ENCODE data around the gene WNT7A. TPM values are rescaled to one million over a fixed set of nuclear protein-coding genes. Genes with fewer than 3 reads are reported as not detected.

Gene WNT7A
- total and polyA plus RNA-seq, 2 donors (not counting 3 experiments of a cell fraction or from before 2014, with no cell fraction given) = not detected

GRCh38 chr3:13895155-13896105, 15.6 kb upstream of the WNT7A start:
- H3K36me3 ChIP-seq (ENCODE audit: control insufficient read depth in 2 of 2, extremely low read depth in 1 of 2, insufficient read depth in 2 of 2, low read length in 2 of 2) = no peaks in the 10 kb centered on the region
- H3K27ac ChIP-seq (ENCODE audit: insufficient read depth, low read depth, low read length) = no peak overlapping the region
- BruUV-seq (replicated peaks) = no TSS peak
- H3K27me3 ChIP-seq (ENCODE audit: control insufficient read depth in 2 of 2, insufficient read depth in 2 of 2, low read length in 2 of 2) = no peaks in the 10 kb centered on the region
- FAIRE-seq (peak; percentile 89), DNase-seq (ENCODE audit: low read depth, low spot score) (peak; percentile 91)
- ChIA-PET POLR2A (no interaction called here), CTCF (interaction anchor here (0.8 to 2.5 kb wide), 8 partner anchors 219 to 756 kb away, joined by 4 to 23 read pairs (median 7); partner anchors contain the start of genes CCDC174, LSM3 and XPC)
- dilution Hi-C loops (cut with MboI; ENCODE audit: extremely low pct_ligation_motif_present, low sequenced_read_pairs) (no loop called here), intact Hi-C loops (cut with micrococcal nuclease) (loop anchor here (1.0 to 10.0 kb wide), 8 partner anchors 219 to 653 kb away; partner anchors contain the start of genes CHCHD4, LSM3, SLC6A6 and XPC)
- no peaks in the 10 kb centered on the region for H3K79me2 ChIP-seq (ENCODE audit: control insufficient read depth, insufficient read depth, low read length)
- H3K9me3 ChIP-seq (replicated peaks; ENCODE audit: control insufficient read depth, insufficient read depth, low read length) = no peaks in the 10 kb centered on the region
- H3K9me1 ChIP-seq (replicated peaks; ENCODE audit: control insufficient read depth, extremely low read depth, insufficient read depth, low read length) = no peaks in the 10 kb centered on the region
- no peaks in the 10 kb centered on the region for H4K20me1 ChIP-seq (replicated peaks; ENCODE audit: control insufficient read depth, extremely low read depth, insufficient read depth, low read length)
- H3K9ac ChIP-seq (replicated peaks; ENCODE audit: extremely low read depth, insufficient read depth, low read length) = peak overlapping the region; percentile 61
- no peak for TF ChIP-seq POLR2A (IDR thresholded peaks at IDR 0.05; ENCODE audit: low read depth, low read length)
- TF ChIP-seq, protein P1, sequence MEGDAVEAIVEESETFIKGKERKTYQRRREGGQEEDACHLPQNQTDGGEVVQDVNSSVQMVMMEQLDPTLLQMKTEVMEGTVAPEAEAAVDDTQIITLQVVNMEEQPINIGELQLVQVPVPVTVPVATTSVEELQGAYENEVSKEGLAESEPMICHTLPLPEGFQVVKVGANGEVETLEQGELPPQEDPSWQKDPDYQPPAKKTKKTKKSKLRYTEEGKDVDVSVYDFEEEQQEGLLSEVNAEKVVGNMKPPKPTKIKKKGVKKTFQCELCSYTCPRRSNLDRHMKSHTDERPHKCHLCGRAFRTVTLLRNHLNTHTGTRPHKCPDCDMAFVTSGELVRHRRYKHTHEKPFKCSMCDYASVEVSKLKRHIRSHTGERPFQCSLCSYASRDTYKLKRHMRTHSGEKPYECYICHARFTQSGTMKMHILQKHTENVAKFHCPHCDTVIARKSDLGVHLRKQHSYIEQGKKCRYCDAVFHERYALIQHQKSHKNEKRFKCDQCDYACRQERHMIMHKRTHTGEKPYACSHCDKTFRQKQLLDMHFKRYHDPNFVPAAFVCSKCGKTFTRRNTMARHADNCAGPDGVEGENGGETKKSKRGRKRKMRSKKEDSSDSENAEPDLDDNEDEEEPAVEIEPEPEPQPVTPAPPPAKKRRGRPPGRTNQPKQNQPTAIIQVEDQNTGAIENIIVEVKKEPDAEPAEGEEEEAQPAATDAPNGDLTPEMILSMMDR (IDR thresholded peaks at IDR 0.05; ENCODE audit: extremely low read depth in 1 of 2, insufficient read depth in 1 of 2, low read depth in 1 of 2, low read length in 2 of 2) = no peak
- no peak for TF ChIP-seq FOS (IDR thresholded peaks at IDR 0.05; ENCODE audit: borderline replicate concordance, insufficient read depth, low read length)
- TF ChIP-seq MAX (IDR thresholded peaks at IDR 0.05; ENCODE audit: insufficient read depth, insufficient read length) = no peak
- TF ChIP-seq GATA2 (IDR thresholded peaks at IDR 0.05; ENCODE audit: insufficient read depth, insufficient read length, low read depth, low read length) = no peak
- TF ChIP-seq EZH2 (IDR thresholded peaks at IDR 0.05; ENCODE audit: borderline replicate concordance, low read depth, low read length, severe bottlenecking) = no peak
- TF ChIP-seq MYC (IDR thresholded peaks at IDR 0.05; ENCODE audit: low read depth, low read length) = no peak
- no peak for TF ChIP-seq POLR2AphosphoS5 (IDR thresholded peaks at IDR 0.05; ENCODE audit: insufficient read depth, low read depth, low read length)
- TF ChIP-seq JUN (IDR thresholded peaks at IDR 0.05; ENCODE audit: borderline replicate concordance, insufficient read depth, insufficient read length, low read depth) = no peak
- H3K4me2 ChIP-seq (ENCODE audit: insufficient read depth, low read length) = peak overlapping the region; percentile 69
- H3K4me3 ChIP-seq (replicated peaks in 1 of 3; ENCODE audit: insufficient read depth in 1 of 3, low read depth in 1 of 3, low read length in 3 of 3) = peak overlapping the region; percentile 22 to 54 (median 33)
- peak overlapping the region; percentile 90 for H2AFZ ChIP-seq (ENCODE audit: low read depth, low read length)
- peaks cover 8% of the 10 kb centered on the region for H3K4me1 ChIP-seq (ENCODE audit: control insufficient read depth, extremely low read depth, insufficient read depth, low read length)
